AG20443 (cell line): ENCODE data around the gene ATP13A4.
"Not testable (repeated sequence)": the region's sequence is repeated elsewhere in the genome, so short reads cannot be mapped to it uniquely, and the experiment has no call there.

Experiments used
- DNase-seq: peaks from one replicate; pipeline ENCODE4 v3.0.0; 2012; ENCODE audit warnings: low spot score, mixed read lengths

Gene ATP13A4

GRCh38 chr3:193556841-193557240, 2.1 kb upstream of the ATP13A4 start:
- DNase-seq, result no peak

- no peak for DNase-seq
Observed at GRCh38 chr3:193553586-193553985, 1.1 kb downstream of the ATP13A4 start.

- no peak for DNase-seq
Observed at GRCh38 chr3:193552923-193553322, 1.8 kb downstream of the ATP13A4 start.

GRCh38 chr3:193548406-193548805, 6.3 kb downstream of the ATP13A4 start:
- DNase-seq, result no peak

- DNase-seq, result no peak
Observed at GRCh38 chr3:193546129-193546528, 8.6 kb downstream of the ATP13A4 start.

GRCh38 chr3:193545304-193545703, 9.4 kb downstream of the ATP13A4 start:
- DNase-seq, result no peak

GRCh38 chr3:193544289-193544688, 10.4 kb downstream of the ATP13A4 start:
- no peak for DNase-seq

- DNase-seq, result no peak
Observed at GRCh38 chr3:193530231-193531165, 24.2 kb downstream of the ATP13A4 start.

- not testable (repeated sequence) for DNase-seq
Observed at GRCh38 chr3:193526085-193526484, 28.6 kb downstream of the ATP13A4 start.

GRCh38 chr3:193522473-193522872, 32.2 kb downstream of the ATP13A4 start:
- DNase-seq, result no peak

GRCh38 chr3:193520738-193521137, 34.0 kb downstream of the ATP13A4 start:
- DNase-seq, result no peak

GRCh38 chr3:193515966-193516365, 38.7 kb downstream of the ATP13A4 start:
- no peak for DNase-seq

- no peak for DNase-seq
Observed at GRCh38 chr3:193510154-193510553, 44.5 kb downstream of the ATP13A4 start.

- no peak for DNase-seq
Observed at GRCh38 chr3:193509103-193509965, 45.4 kb downstream of the ATP13A4 start.

- no peak for DNase-seq
Observed at GRCh38 chr3:193508108-193508507, 46.6 kb downstream of the ATP13A4 start.

GRCh38 chr3:193507566-193507965, 47.1 kb downstream of the ATP13A4 start:
- no peak for DNase-seq

- DNase-seq, result no peak
Observed at GRCh38 chr3:193506921-193507320, 47.8 kb downstream of the ATP13A4 start.

GRCh38 chr3:193502871-193503270, 51.8 kb downstream of the ATP13A4 start:
- DNase-seq, result no peak

GRCh38 chr3:193499801-193500485, 54.8 kb downstream of the ATP13A4 start:
- no peak for DNase-seq

GRCh38 chr3:193499136-193499770, 55.4 kb downstream of the ATP13A4 start:
- DNase-seq, result no peak

- DNase-seq, result no peak
Observed at GRCh38 chr3:193498215-193498614, 56.5 kb downstream of the ATP13A4 start.

GRCh38 chr3:193496658-193497057, 58.0 kb downstream of the ATP13A4 start:
- no peak for DNase-seq
